Measurements from ENCODE around the gene WDR87. TPM values are rescaled to one million over a fixed set of nuclear protein-coding genes. Genes with fewer than 3 reads are reported as not detected.

Gene WDR87
- total RNA-seq, 2 experiments from 2014 or later: not detected

DNA sequence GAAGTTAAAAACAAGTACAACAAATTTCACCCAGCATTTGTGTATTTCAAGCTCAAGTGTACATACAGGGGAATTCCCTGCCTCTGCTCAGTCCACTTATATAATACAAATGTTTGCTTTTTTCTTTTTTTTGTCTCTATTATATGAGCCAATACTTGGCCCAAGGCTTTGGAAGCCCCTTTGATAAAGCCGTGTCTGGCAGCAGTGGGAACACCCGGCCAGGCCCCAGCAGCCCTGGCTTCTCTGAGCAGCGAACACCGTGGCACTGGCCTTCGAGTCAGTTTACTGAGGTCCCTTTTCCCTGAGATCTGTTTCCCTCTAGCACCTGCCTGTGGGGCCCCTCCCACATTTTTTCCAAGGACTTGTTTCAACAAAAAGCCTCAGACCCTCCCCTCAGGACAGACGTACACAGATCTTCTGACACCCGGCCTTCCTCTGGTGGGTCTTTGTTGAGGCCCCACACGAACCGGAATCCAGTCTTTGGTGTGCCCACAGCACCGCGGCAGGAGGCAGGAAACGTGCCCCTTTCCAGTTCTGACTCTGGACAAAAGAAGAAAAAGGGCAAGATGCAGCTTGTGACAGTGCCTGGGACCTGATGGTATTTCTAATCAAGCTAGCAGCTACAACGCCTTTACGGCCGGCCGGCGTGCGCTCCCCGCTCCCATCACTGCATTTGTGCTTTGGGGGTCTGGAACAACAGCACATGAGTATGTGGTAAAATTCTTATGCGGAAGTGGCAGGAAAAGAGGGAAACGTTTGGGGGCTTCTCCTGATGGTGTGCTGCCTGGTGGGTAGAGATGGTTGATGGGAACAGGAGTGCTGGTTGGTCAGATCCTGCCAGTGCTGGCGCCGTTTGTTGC lies 14.4 kb upstream of the WDR87 start:
- no peak for DNase-seq
- intact Hi-C loops (cut with DNase I, micrococcal nuclease): no loop called here
- Mint-ChIP-seq H3K36me3 (ENCODE audit: low read depth) (peaks cover 34% of the 10 kb centered on the region), H3K9me3 (no peaks in the 10 kb centered on the region), H3K27ac (peak overlapping the region; percentile 17), H3K4me1 (ENCODE audit: low read depth) (peaks cover 15% of the 10 kb centered on the region), H3K27me3 (no peaks in the 10 kb centered on the region), H3K4me3 (no peak overlapping the region)
- Histone ChIP-seq H3K4me3 (ENCODE audit: low read length) (no peak overlapping the region), H3K27me3 (ENCODE audit: control insufficient read depth in 1 of 2, insufficient read depth in 2 of 2, low read length in 2 of 2) (no peaks in the 10 kb centered on the region), H3K36me3 (ENCODE audit: insufficient read depth, low read length) (peaks cover 3% of the 10 kb centered on the region), H3K9me3 (ENCODE audit: control insufficient read depth in 1 of 2, insufficient read depth in 1 of 2, low read length in 2 of 2) (no peaks in the 10 kb centered on the region), H3K4me1 (ENCODE audit: insufficient read depth, low read length) (no peaks in the 10 kb centered on the region), H3K27ac (ENCODE audit: low read depth in 1 of 2, low read length in 2 of 2) (no peak overlapping the region)
- POLR2A ChIA-PET: no interaction called here
- TF ChIP-seq, protein P1, sequence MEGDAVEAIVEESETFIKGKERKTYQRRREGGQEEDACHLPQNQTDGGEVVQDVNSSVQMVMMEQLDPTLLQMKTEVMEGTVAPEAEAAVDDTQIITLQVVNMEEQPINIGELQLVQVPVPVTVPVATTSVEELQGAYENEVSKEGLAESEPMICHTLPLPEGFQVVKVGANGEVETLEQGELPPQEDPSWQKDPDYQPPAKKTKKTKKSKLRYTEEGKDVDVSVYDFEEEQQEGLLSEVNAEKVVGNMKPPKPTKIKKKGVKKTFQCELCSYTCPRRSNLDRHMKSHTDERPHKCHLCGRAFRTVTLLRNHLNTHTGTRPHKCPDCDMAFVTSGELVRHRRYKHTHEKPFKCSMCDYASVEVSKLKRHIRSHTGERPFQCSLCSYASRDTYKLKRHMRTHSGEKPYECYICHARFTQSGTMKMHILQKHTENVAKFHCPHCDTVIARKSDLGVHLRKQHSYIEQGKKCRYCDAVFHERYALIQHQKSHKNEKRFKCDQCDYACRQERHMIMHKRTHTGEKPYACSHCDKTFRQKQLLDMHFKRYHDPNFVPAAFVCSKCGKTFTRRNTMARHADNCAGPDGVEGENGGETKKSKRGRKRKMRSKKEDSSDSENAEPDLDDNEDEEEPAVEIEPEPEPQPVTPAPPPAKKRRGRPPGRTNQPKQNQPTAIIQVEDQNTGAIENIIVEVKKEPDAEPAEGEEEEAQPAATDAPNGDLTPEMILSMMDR (IDR thresholded peaks at IDR 0.05): no peak
- CTCF ChIA-PET: no interaction called here
- no peak for ATAC-seq (ENCODE audit: poor library complexity)

DNA sequence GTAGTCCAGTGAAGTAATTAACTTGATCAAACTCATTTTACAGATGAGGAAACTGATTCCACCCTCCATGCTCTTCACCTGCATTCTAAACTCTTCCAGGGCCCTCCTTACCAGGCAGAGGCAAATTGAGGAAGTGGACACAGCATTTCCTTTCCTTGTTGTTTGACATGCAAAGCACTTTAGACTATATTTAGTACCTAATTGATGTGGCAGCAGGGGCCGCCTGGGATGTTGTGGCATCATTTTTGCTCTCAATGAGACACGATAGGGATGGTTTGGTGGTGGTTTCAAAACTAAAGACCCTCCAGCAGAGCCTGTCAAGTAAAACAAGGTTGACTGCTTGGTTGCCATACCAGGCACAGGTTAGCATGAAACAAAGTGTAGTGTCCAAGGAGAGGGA lies 8.5 kb upstream of the WDR87 start:
- peaks cover 16% of the 10 kb centered on the region for H3K4me1 Mint-ChIP-seq (ENCODE audit: low read depth)
- H3K27ac Mint-ChIP-seq: peak overlapping the region; percentile 64
- no peak for DNase-seq
- TF ChIP-seq, protein P1 (IDR thresholded peaks at IDR 0.05): no peak
- ChIA-PET POLR2A (no interaction called here), CTCF (interaction anchor here (1.1 kb wide), 1 partner anchor 12 kb away, joined by 3 read pairs; no protein-coding TSS in a partner anchor)
- no peaks in the 10 kb centered on the region for H3K27me3 ChIP-seq (ENCODE audit: control insufficient read depth in 1 of 2, insufficient read depth in 2 of 2, low read length in 2 of 2)
- peaks cover 7% of the 10 kb centered on the region for H3K4me1 ChIP-seq (ENCODE audit: insufficient read depth, low read length)
- no peak for ATAC-seq (ENCODE audit: poor library complexity)
- no peaks in the 10 kb centered on the region for H3K36me3 ChIP-seq (ENCODE audit: insufficient read depth, low read length)
- peaks cover 11% of the 10 kb centered on the region for H3K36me3 Mint-ChIP-seq (ENCODE audit: low read depth)
- intact Hi-C loops (cut with DNase I, micrococcal nuclease): no loop called here
- no peaks in the 10 kb centered on the region for H3K9me3 Mint-ChIP-seq
- H3K9me3 ChIP-seq (ENCODE audit: control insufficient read depth in 1 of 2, insufficient read depth in 1 of 2, low read length in 2 of 2): no peaks in the 10 kb centered on the region
- no peak overlapping the region for H3K4me3 ChIP-seq (ENCODE audit: low read length)
- no peak overlapping the region for H3K27ac ChIP-seq (ENCODE audit: low read depth in 1 of 2, low read length in 2 of 2)
- H3K4me3 Mint-ChIP-seq: no peak overlapping the region
- no peaks in the 10 kb centered on the region for H3K27me3 Mint-ChIP-seq

DNA sequence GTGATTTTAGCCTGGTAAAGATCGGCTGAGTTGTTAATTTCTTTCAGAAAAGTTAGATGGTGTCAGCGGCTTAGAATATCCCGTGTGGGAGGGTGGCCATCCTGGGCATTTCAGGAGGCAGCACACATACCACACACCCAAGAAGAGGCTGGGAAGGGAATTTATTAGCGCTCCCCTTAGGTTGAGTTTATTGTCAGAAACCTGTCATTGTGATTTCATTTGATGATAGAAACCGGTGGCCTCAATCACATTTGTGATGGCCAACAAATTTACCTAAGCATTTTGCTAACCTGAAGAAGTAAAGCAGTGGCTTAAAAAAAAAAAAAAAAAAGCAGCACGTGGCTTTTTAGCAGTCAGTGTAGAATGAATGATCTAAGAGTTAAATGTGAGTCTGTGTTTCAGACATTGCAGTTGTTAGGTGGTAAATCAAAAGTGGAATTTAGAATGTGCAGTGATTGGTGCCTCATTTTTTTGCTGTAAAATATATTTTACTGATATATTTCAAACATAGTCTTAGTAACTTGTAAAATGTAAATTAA lies 3.3 kb upstream of the WDR87 start:
- no peak overlapping the region for H3K27ac Mint-ChIP-seq
- H3K4me1 Mint-ChIP-seq (ENCODE audit: low read depth): peaks cover 38% of the 10 kb centered on the region

More for the DNA sequence above, 3.3 kb upstream of the WDR87 start:
- H3K27me3 Mint-ChIP-seq: no peaks in the 10 kb centered on the region
- Histone ChIP-seq H3K4me1 (ENCODE audit: insufficient read depth, low read length) (peaks cover 26% of the 10 kb centered on the region), H3K27me3 (ENCODE audit: control insufficient read depth in 1 of 2, insufficient read depth in 2 of 2, low read length in 2 of 2) (no peaks in the 10 kb centered on the region), H3K9me3 (ENCODE audit: control insufficient read depth in 1 of 2, insufficient read depth in 1 of 2, low read length in 2 of 2) (no peaks in the 10 kb centered on the region), H3K27ac (ENCODE audit: low read depth in 1 of 2, low read length in 2 of 2) (no peak overlapping the region), H3K36me3 (ENCODE audit: insufficient read depth, low read length) (no peaks in the 10 kb centered on the region), H3K4me3 (ENCODE audit: low read length) (no peak overlapping the region)
- H3K9me3 Mint-ChIP-seq: no peaks in the 10 kb centered on the region
- ChIA-PET CTCF (interaction anchor here (1.1 kb wide), 1 partner anchor 134 kb away, joined by 5 read pairs; no protein-coding TSS in a partner anchor), POLR2A (no interaction called here)
- no peak for ATAC-seq (ENCODE audit: poor library complexity)
- H3K4me3 Mint-ChIP-seq: peak overlapping the region; percentile 38
- TF ChIP-seq, protein P1 (IDR thresholded peaks at IDR 0.05): no peak
- intact Hi-C loops (cut with DNase I, micrococcal nuclease): loop anchor here (2.0 to 10.0 kb wide), 12 partner anchors 139 to 1792 kb away; partner anchors contain the start of genes ZNF565 (in 2 of the 2), EIF3K (in 1 of the 2), KCNK6 (in 1 of the 2) and MAP4K1 (in 1 of the 2)
- no peak for DNase-seq
- peaks cover 5% of the 10 kb centered on the region for H3K36me3 Mint-ChIP-seq (ENCODE audit: low read depth)

Measured in CD4-positive, alpha-beta T cell (primary cell).